ENCODE results near the gene KIF2B.
"Not testable (repeated sequence)": the region's sequence is repeated elsewhere in the genome, so short reads cannot be mapped to it uniquely, and the experiment has no call there.

KIF2B gene, protein sequence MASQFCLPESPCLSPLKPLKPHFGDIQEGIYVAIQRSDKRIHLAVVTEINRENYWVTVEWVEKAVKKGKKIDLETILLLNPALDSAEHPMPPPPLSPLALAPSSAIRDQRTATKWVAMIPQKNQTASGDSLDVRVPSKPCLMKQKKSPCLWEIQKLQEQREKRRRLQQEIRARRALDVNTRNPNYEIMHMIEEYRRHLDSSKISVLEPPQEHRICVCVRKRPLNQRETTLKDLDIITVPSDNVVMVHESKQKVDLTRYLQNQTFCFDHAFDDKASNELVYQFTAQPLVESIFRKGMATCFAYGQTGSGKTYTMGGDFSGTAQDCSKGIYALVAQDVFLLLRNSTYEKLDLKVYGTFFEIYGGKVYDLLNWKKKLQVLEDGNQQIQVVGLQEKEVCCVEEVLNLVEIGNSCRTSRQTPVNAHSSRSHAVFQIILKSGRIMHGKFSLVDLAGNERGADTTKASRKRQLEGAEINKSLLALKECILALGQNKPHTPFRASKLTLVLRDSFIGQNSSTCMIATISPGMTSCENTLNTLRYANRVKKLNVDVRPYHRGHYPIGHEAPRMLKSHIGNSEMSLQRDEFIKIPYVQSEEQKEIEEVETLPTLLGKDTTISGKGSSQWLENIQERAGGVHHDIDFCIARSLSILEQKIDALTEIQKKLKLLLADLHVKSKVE

DNA sequence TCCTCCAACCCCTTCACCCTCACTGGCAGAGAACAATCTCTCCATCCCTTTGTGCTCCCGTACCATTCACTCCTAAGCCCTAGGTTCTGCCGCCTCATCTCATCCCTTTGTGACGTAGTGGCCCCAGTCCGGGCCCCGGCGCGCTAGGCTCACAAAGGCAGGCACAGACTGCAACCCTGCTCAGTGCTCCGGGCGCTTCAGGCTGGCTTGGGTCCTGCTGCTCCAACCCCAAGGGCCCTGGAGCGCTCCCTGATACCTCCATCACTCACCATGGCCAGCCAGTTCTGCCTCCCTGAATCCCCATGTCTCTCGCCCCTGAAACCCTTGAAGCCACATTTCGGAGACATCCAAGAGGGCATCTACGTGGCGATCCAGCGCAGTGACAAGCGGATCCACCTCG is at the start of gene KIF2B:
Gene KIF2B (plus strand): TSS at position 164 of the 400 bp plus-strand sequence. CDS start 107 bp downstream, at position 271.
- H3K4me3 ChIP-seq (ENCODE audit: low read depth, low read length), result no peak within 1 kb of the TSS

DNA sequence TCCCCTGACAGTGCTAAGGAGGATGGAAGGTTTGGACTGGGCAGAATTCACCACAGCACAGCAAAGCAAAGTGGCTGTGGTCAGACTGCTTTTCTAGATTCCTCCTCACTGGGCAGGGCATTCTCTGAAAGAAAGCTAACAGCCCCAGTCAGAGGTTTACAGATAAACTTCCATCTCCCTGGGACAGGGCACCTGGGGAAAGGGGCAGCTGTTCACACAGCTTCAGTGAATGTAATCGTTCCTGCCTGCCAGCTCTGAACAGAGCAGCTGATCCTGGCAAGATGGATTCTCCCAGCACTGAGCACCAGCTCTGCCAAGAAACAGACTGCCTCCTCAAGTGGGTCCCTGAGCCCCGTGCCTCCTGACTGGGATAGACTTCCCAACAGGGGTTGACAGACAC is 42.4 kb upstream of the KIF2B start:
- no peak overlapping the region for H3K4me3 ChIP-seq (ENCODE audit: low read depth, low read length)

DNA sequence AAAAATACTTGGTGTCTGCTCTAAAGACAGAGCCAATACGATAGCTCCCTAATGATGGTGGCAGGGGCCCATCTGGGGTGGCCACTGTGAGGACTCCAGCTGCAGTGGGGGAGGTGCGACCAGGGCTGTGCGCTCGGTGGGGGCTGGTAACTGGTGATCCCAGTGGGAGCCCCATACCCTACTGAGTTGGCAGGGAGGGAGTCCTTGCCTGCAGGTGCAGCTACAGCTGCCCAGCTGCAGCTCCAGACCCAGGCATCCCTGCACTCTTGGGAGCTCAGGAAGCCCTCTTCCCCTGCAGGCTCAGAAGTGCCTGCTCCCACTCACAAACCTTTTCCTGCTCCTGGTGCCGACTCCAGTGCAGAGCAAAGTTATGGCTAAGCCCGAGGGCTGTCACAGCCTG is 31.2 kb upstream of the KIF2B start:
- H3K4me3 ChIP-seq (ENCODE audit: low read depth, low read length), result no peak overlapping the region

DNA sequence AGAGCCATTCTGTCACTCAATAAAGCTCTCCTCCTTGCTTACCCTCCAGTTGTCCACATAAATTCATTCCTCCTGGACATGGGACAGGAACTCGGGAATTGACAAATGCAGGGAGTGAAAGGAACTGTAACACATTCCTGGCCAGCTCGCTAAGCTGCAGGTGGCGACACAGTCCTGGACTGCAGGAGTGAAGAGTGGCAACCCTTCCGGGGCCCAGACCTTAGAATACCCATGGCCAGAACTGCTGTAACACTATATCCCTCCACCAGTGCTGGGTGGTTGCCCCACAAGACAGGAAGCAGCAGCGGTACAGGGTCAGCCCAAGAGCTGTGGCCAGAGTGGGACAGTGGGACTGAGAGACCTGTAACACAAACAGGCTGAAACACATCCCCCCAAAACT is 30.3 kb upstream of the KIF2B start:
- no peak overlapping the region for H3K4me3 ChIP-seq (ENCODE audit: low read depth, low read length)

DNA sequence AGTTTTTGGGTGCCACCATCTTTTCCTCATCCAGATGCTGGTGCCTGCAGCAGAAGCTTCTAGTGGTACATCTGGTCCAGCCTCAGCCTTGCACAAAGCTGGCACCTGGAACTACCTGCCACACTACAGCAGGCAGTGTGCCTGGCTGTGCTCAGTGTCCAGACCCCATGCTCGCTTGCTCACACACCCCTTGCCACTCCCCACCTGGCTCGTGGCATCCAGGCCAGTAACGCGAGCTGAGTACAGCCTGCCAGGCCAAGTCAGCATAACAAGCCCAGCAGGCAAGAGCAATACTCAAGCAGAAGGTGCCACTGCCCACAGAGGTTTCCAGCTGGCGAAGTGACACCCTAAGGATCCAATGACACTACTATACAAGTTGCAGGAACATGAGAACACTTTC is 29.7 kb upstream of the KIF2B start:
- H3K4me3 ChIP-seq (ENCODE audit: low read depth, low read length), result no peak overlapping the region

DNA sequence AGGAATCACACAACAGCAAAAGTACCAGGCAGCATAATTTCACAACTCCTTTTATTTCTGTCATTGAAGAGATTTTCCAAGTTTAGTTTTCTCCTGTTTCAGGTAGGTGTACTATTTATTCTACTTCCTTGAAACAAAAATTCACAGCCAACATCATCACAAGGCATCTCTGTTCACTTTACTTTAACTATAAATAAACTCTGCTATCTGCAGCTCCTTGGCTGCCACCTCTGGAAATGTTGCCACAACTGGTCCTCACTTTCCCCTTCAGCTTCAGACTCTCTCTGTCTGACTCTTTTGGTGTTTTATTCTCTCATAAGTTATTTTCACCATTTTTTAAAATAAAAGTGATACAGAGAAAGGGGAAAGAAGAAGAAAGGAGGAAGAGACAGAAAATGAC is 27.9 kb upstream of the KIF2B start:
- H3K4me3 ChIP-seq (ENCODE audit: low read depth, low read length), result no peak overlapping the region

DNA sequence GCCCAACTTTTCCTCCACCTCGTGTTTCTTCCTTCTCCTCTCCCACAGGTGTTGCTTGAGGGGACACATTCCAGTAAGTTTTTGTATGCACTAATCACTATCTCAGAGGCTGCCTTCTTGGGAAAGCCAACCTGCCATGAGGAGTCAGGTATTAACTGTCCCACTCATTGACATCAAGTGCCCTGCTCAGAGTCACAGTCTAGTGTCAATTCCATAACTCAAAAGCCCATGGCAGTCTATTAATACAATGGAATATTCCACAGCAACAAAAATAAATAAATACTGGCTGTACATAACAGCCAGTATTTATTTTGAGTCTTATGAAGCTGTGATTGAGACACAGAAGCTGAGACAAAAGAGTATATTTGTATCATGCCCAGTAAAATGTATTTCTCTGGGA is 26.1 kb upstream of the KIF2B start:
- no peak overlapping the region for H3K4me3 ChIP-seq (ENCODE audit: low read depth, low read length)

DNA sequence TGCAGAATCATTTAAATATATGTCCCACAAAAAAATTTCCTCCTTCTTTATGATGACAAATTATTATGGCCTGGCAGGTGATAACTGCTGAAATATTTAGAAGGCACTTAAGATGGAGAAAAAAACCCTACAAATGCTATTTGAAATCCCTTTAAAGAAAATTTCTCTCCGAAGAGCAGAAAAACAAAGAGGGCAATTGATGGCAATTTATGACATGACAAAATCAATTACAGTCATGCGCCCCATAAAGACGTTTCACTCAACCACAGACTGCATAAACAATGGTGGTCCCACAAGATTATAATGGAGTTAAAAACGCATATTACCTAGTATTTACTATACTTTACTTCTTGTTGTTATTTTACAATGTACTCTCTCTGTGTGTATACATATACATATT is 25.2 kb upstream of the KIF2B start:
- no peak overlapping the region for H3K4me3 ChIP-seq (ENCODE audit: low read depth, low read length)

DNA sequence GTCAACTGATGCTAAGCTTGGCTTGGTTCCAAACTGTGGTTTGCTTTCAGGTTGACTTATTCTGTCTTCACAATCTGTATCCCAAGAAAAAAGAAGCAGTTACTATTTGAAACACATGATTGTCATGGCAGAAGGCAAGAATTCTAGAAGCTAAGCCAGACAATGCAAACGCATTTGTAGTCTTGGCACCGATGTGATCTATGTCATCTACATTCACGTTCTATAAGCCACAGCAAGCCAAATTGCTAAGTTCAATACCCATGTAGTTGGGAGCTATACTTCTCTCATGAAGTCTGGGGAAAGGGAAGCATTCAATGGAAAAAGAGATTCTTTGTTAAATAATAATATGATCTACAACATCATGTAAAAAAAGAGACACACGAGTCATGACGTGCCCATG is 18.3 kb upstream of the KIF2B start:
- no peak overlapping the region for H3K4me3 ChIP-seq (ENCODE audit: low read depth, low read length)

DNA sequence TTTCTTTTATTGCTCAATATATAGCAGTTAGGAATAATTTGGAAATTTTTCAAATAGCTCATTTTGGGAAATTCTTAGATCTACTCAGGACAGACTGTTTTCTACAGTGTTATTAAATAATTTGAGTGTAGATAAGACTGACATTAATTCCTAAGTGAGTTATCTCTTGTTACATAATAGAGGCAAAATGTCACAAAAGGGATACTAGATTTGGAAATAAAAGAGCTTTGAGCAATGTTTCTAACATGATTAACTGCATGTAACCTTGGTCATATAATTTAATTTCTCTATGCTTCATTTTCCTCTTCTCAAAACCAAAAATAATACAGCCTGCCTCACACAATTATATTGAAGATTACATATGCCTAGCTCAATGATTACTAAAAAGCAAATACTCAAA is 16.3 kb upstream of the KIF2B start:
- H3K4me3 ChIP-seq (ENCODE audit: low read depth, low read length), result no peak overlapping the region

DNA sequence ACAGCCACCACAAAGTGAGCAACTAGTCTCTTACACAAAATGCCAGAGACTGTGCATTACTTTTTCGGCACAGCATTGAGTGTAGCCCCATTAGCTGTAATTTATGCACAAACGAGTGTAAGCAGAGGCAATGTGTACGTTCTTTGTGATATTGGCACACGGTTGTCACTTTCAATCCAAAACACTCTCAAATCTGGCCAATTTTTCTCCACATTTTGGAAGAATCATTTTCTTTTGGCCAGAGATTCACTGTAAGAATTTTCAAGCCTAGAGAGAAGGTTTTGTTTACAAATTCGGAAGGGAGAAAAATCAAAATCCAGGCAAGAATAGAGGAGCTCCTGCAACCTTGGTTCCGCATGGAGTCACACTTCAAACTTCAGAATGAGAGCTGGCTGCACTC is 15.4 kb upstream of the KIF2B start:
- no peak overlapping the region for H3K4me3 ChIP-seq (ENCODE audit: low read depth, low read length)

DNA sequence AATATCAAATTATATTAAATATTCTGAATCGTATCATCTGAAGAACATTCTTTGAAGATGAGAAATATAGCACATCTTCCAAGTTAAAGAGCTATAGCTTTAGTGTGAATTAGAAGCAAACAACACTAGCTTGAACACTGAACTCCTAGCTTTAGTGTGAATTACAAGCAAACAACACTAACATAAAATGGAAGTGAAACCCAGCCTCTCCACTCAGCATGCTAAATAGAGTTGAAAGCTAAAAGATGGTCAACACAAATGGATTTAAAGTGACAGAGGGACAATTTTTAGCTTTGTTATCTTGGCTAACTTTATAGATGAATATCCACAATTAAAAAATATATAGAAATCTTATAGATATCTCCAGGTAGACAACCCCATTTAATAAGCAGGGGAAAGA is 4.5 kb upstream of the KIF2B start:
- no peak overlapping the region for H3K4me3 ChIP-seq (ENCODE audit: low read depth, low read length)

DNA sequence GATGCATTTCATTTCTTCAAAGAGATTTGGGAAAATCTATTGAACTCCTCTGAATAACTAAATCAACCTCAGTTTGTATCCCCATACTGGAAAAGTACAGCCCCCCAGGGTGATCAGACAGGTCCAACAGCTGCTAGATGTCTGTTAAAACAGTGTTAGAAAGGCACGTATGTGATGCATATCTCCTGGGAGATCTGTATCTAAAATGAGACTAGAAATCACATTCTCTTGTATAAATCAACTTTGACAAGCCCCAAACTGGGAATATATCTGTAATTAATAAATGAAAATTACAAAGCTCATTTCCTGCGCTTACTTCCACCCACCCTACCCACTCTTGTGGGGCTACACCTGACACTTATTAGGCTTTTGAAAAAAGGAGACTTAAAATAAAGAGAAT is 3.8 kb upstream of the KIF2B start:
- H3K4me3 ChIP-seq (ENCODE audit: low read depth, low read length), result no peak overlapping the region

DNA sequence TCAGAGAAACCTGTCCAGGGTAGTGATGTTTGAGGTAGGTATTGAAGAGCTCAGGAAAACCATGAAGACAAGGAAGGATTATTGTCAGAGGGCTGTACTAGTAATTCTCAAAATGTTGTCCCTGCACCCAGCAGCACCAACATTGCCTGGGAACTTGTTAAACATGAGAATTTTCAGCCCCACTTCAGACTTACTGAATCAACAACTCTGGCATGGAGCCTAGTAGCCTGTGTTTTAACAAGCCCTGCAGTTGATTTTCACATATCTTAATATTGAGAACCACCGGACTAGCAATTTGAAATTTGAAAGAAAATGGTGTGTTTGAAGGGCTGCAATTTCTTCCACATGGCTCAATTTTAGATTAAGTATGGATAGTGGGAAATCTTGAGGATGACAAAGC is 2.8 kb upstream of the KIF2B start:
- H3K4me3 ChIP-seq (ENCODE audit: low read depth, low read length), result no peak overlapping the region

DNA sequence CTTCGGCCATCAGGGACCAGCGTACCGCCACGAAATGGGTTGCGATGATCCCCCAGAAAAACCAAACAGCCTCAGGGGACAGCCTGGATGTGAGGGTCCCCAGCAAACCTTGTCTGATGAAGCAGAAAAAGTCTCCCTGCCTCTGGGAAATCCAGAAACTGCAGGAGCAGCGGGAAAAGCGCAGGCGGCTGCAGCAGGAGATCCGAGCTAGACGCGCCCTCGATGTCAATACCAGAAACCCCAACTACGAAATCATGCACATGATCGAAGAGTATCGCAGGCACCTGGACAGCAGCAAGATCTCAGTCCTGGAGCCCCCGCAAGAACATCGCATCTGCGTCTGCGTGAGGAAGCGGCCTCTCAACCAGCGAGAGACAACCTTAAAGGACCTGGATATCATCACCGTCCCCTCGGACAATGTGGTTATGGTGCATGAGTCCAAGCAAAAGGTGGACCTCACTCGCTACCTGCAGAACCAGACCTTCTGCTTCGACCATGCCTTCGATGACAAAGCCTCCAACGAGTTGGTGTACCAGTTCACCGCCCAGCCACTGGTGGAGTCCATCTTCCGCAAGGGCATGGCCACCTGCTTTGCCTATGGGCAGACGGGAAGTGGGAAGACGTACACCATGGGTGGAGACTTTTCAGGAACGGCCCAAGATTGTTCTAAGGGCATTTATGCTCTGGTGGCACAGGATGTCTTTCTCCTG is 769 bp downstream of the KIF2B start:
- H3K4me3 ChIP-seq (ENCODE audit: low read depth, low read length), result no peak overlapping the region

DNA sequence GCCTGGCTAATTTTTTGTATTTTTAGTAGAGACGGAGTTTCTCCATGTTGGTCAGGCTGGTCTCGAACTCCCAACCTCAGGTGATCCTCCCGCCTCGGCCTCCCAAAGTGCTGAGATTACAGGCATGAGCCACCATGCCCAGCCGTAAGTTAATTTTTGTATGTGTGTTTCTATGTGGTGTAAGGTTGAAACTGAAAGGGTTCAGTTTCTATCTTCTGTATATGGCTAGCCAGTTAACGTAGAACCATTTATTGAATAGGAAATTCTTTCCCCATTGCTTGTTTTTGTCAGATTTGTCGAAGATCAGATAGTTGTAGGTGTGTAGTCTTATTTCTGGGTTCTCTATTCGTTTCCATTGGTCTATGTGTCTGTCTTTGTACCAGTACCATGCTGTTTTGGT is 12.0 kb downstream of the KIF2B start:
- H3K4me3 ChIP-seq (ENCODE audit: low read depth, low read length), result not testable (repeated sequence)

DNA sequence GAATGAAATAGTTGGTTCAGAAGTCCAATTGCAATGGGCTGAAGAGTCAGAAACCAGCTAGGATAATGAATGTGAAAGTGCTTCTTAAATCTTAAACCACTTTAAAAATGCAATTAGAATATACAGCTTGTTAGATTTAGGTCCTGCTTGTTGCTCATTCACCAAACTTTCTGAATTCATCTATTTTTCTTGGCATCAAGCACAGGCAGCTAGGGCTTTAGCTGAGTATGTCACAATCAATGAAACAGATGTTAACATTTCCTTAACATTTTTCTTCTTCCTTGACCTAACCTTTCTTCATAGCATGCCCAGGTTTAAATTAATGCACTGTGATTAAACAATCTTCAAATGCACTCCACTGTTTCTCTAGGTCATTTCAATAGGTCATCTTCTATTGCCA is 14.4 kb downstream of the KIF2B start:
- no peak overlapping the region for H3K4me3 ChIP-seq (ENCODE audit: low read depth, low read length)

DNA sequence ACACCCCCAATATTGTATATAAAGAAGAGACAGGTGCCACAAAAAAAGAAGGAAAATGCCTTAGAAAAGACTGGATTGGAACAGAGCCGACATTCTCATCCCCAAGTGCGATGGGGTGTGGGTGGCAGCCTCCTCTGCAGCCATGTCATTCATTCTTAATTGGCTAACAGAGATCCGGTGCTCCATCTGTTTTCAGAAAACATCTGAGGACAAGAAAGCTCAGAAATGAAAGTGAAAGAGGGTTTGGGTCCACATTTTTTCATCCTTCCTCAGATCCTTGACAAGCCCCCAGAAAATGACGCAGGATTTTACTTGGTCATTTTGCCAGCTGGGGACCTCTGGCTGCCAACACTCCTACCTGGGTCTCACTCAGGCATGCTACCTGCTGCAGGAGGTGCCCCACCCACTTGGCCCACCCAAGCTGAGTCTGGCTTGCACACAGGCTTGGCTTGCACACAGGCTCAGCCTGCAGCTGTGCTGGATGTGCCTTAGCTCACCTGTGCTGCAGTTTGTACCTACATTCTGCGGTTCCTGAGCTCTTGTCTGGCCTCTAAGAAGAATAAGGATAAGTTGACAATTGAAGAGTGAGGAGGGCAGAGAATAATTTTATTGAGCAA is 21.9 kb downstream of the KIF2B start:
- H3K4me3 ChIP-seq (ENCODE audit: low read depth, low read length), result no peak overlapping the region

DNA sequence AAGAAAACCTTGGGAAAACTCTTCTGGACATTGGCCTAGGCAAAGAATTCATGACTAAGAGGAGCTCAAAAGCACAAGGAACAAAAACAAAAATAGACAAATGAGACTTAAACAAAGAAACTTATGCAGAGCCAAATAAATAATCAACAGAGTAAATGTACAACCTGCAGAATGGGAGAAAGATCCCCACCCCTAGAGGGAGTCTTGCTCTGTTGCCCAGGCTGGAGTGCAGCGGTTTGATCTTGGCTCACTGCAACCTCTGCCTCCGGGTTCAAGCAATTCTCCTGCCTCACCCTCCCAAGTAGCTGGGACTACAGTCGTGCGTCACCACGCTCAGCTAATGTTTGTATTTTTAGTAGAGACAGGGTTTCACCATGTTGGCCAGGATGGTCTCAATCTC is 48.4 kb downstream of the KIF2B start:
- not testable (repeated sequence) for H3K4me3 ChIP-seq (ENCODE audit: low read depth, low read length)

Data from iPS-11a (cell line).